GM18520 (cell line): Measurements from ENCODE around the gene RGS6.

Source experiments
- ATAC-seq: cut with Tn5 transposase; IDR thresholded peaks from one replicate; pipeline ENCODE4 v1.9.1; 2021; ENCODE audit not compliant: unreplicated experiment

The RGS6 gene

DNA sequence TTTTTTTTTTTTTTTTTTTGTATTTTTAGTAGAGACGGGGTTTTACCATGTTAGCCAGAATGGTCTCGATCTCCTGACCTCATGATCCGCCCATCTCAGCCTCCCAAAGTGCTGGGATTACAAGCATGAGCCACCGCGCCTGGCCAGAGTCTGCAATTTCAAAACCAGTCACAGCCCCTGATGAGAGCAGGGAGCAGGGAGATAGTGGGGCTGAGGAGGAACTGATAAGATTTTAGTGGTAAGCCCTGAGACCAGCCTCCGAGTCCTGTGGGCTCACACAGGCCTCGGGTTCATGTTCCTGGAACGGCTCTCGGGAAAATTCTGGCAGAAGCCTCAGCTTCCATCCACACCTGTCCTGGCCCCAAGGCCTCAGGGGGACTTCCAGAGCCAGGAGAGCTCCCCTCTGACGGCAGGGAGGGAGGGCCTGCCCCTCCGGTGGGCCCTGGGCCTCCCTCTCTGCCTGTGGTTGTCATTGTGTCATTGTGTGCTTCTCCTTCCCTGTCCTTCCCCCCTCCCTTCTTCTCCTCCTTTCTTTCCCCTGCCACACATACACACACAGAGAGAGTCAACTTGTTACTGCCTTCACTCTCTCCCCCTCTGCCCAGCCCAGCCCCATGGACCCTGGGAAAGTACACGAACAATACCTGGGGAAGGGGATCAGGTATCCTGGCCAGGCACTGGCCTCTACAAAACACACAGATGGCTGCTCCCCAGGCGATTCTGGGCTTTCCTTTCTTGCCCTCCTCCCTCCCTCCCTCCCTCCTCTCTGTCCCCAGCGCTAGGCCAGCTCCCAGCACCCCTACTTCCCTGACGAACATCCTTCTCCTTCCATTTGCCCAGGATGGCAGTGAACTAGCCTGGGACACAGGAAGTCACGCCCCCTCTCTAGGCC is 667.6 kb downstream of the RGS6 start:
- no peak for ATAC-seq

GRCh38 chr14:72600551-72601330 is 668.5 kb downstream of the RGS6 start:
- ATAC-seq = no peak

DNA sequence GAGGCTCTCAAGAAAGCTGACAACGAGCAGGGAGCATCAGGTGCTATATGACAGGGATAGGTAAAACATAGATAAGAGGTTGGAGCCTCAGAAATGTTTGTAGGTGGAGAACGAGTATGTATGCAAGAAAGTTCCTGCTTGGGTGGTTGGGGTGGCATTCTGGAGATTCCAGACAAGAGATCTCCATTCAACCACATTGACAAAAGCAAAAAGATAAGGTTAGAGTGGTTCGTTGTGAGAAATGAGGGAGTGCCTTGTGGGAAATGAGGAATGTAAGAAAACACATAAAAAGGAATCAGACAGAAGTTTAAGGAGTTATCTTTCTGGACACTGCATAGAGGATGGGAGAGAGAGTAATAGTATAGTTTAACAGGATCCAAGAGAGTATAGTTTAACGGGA is 671.4 kb downstream of the RGS6 start:
- ATAC-seq = no peak

DNA sequence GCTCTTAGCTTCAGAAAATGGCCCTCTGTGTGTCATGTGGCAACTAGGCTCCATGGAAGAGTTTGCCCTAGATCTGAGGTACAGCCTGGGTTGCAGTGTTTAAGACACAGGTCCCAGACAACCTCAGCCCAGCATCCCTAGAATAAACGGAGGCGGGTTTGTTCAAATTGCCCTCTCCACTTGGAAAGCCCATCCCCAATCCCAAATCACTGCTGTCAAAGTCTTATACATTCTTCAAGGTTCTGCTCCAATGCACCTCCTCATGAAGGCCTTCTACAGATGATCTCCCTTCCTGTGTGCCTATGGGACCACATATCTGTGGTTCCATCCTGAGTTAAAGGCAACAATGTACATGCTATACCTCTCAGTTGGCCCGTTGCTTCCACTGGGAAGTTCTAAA is 671.9 kb downstream of the RGS6 start:
- no peak for ATAC-seq

DNA sequence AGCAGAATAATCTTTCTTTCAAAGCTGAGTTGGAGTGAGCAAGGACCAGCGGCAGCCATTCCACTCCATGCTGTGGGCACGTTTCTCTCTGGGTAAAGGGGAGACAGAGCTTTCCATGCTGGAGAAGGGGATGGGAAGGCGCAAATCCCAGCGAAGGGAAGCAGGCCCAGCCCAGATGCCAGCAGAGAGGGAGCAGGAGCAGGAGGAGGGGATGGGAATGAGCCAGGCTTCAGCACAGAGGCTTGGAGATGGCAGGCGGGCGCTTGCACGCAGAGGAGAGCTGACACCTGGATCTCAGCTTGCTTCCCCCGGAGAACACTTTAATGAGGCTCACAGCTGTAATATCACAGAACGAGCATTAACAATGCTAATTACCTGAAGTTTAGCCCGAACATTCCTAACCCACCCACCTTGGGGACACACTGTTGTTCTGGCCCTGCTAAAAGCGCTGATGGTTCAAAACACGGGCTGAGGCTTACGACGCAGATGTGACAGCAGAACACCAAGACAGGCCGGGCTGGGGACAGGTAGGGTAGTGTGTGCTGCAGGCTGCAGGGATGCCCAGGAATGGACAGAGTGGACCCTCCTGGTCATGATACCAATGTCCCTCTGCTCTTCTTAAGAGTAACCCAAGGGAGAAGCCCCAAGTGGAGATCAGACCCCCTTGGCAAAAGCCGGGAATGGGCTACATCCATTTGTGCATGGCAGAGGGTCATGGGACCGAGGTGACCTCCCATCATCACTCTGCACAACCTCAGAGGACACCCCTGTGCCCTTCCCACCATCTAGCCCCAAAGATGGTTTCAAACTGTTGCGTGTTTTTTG is 673.1 kb downstream of the RGS6 start:
- ATAC-seq = no peak

GRCh38 chr14:72605921-72606220 is 673.6 kb downstream of the RGS6 start:
- no peak for ATAC-seq

GRCh38 chr14:72606879-72607278 is 674.6 kb downstream of the RGS6 start:
- ATAC-seq = no peak

GRCh38 chr14:72607386-72608130 is 675.3 kb downstream of the RGS6 start:
- no peak for ATAC-seq

GRCh38 chr14:72608391-72609204 is 676.4 kb downstream of the RGS6 start:
- ATAC-seq = no peak

GRCh38 chr14:72609205-72609916 is 677.1 kb downstream of the RGS6 start:
- no peak for ATAC-seq

DNA sequence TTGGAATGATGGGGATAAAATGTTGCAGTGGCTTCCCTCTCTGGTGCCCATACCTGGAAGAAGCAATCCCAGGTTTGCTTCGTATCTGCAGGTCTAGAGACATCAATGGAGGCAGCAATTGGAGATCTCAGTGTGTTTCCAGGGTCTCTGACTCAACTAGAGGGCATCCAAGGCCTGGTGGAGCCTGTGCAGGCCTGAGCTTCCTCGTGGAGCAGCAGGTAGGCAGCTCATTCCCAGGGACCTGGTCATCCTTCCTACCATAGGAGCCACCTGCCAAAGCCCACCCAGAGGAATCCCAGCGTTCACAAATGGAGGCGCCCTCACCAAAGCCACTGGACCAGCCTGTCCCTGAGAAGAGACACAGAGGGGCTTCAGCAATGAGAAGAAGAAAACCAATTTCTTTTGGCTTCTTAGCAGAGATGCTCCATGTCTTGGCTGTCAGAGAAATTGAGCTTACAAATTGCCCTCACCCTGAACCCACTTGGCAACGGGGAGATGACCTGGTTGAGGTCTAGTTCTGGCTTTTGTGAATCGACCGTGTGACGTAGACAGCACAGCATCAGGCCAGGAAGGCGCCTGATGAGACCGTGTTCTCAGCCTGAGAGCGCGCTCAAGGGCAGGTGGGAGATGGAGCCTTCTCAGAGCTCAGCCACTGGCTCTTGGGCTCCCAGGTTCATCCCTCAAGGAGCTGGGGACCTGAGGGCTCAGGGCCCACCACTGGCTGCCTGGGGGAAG is 678.0 kb downstream of the RGS6 start:
- no peak for ATAC-seq

DNA sequence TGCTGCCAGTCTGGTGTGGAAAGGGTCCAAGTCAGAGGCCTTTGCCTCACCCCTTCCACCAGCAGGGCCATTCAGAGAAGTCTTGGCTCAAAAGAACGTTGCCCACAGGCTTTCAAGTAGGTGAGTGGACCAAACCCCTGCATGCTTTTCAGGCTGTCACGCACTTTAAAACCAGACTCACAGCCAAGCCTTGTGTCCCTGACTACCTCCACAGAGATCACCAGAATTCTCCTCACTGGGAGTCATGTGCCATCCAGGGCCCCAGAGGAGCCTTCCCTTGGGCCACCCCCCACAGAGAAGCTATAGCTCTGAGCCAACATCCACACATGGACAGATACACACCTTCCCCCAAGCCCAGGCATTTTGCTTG is 678.6 kb downstream of the RGS6 start:
- ATAC-seq = no peak

DNA sequence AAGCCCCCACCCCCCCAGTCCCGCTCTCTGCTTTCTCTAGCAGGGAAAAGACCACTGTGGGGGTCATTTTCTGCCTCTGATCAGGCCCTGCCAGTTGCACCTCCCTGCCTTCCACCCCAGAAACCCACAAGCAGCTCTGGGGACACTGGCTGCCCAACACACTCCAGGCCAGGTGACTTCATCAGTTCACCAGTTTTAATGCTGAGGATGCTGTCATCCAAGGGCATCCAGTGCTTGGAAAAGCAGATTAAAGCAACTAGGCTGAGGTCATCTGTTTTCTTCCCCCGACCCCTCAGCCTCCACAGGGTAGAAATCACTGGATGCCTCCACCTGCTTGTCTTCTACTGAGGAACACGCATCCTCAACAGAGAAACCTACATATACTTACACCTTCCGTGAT is 679.3 kb downstream of the RGS6 start:
- ATAC-seq = no peak

GRCh38 chr14:72612041-72612440 is 679.8 kb downstream of the RGS6 start:
- ATAC-seq = no peak

- no peak for ATAC-seq
Measured at GRCh38 chr14:72613231-72613974, 681.2 kb downstream of the RGS6 start.

GRCh38 chr14:72613975-72614319 is 681.7 kb downstream of the RGS6 start:
- no peak for ATAC-seq

DNA sequence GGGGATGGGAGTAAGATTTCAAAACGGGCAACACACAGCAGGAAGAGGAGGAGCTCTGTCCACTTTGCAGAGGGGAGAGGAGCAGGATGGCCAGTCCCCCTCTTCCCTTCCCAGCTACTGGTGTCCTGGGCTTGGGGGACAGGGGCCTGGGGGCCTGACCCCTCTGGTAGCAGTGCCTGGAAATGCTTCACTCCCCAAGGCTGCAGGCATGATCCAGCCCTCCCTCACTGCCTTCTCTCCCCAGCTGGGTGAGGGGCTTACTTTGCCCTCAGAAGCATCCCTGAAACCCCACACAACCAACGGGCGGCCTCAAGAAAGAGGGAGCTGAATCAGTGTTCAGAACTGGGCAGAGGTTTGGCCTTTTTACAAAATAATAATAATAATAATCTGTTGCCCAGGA is 682.1 kb downstream of the RGS6 start:
- ATAC-seq = no peak

DNA sequence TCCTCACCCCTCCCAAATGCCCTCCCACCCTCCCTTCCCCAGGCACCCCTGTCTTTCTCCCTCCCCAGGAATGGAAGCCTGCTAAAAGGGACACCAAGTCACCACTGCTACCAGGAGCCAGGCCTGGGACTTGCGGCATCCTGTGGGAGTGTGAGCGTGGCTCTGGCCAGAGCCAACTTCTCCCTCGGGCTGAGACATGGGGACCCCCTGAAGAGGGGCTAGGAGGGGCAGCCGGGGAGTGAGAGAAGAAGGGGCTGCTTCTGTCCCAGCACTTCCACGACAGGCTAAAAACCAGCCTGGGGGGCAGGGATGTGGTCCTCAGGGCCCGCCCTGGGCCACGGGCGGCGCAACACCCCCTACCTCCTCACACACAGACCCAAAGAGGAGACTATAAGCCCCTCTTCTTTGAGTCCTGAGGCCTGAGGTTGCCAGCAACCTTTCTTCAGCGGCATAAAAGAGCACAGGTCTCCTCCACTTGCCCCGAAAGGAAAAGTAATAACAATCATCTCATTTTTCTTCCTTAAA is 682.7 kb downstream of the RGS6 start:
- no peak for ATAC-seq
